Measurements from ENCODE around the gene ERBB4. TPM values are rescaled to one million over a fixed set of nuclear protein-coding genes. Genes with fewer than 3 reads are reported as not detected.

Gene ERBB4
- total RNA-seq, 1 donor from 2014 or later = 10.2 TPM

DNA sequence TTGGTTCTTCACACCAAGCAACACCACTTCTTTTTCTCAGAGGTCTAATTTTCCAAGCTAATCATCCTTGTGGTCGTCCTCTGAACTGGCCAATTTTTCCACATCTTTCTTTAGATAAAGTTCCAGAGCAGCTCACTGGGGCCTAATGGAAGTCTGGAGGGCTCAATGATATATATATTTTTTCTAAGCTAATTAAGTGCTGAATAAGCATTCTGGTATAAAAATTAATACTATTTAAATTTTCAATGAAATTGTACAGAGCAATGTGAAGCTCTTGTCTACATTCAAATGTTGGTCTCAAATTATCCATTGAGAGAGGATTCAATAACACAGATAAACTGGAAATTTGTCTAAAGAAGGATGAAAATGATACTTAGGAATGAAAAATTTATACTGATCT lies 866.6 kb downstream of the ERBB4 start:
- DNase-seq (ENCODE audit: low read depth, low spot score) = no peak
- TF ChIP-seq, protein P1, sequence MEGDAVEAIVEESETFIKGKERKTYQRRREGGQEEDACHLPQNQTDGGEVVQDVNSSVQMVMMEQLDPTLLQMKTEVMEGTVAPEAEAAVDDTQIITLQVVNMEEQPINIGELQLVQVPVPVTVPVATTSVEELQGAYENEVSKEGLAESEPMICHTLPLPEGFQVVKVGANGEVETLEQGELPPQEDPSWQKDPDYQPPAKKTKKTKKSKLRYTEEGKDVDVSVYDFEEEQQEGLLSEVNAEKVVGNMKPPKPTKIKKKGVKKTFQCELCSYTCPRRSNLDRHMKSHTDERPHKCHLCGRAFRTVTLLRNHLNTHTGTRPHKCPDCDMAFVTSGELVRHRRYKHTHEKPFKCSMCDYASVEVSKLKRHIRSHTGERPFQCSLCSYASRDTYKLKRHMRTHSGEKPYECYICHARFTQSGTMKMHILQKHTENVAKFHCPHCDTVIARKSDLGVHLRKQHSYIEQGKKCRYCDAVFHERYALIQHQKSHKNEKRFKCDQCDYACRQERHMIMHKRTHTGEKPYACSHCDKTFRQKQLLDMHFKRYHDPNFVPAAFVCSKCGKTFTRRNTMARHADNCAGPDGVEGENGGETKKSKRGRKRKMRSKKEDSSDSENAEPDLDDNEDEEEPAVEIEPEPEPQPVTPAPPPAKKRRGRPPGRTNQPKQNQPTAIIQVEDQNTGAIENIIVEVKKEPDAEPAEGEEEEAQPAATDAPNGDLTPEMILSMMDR (conservative IDR thresholded peaks at IDR 0.05) = no peak
- no peak overlapping the region for H3K4me3 Mint-ChIP-seq
- H3K27ac Mint-ChIP-seq (ENCODE audit: unreplicated experiment) = no peak overlapping the region
- H3K27me3 Mint-ChIP-seq (ENCODE audit: low read depth) = no peaks in the 10 kb centered on the region
- peaks cover 2% of the 10 kb centered on the region for H3K9me3 Mint-ChIP-seq
- peaks cover 4% of the 10 kb centered on the region for H3K4me1 Mint-ChIP-seq
- peaks cover 4% of the 10 kb centered on the region for H3K36me3 Mint-ChIP-seq (ENCODE audit: low read depth)

DNA sequence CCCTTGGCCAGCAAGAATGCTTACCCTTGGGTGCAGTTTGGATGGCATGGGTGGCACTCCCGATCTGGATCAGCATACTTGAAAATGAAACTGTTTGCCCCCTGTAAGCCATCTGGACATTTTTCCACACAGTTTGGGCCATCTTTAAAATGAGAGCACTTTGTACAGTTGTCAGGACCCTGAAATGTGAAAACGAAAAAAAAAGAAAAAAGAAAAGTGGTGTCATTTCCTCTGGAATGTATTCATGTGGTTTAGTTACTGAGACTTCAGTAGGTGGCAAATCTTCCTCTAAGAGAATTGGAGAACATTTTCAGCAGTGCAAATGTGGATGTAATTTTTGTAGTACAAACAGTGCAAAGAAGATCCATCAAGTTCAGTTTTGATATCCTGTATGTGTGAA lies 873.3 kb downstream of the ERBB4 start:
- no peaks in the 10 kb centered on the region for H3K27me3 Mint-ChIP-seq (ENCODE audit: low read depth)
- H3K4me1 Mint-ChIP-seq = peaks cover 10% of the 10 kb centered on the region
- peaks cover 2% of the 10 kb centered on the region for H3K9me3 Mint-ChIP-seq
- TF ChIP-seq, protein P1 (conservative IDR thresholded peaks at IDR 0.05) = no peak
- no peak overlapping the region for H3K4me3 Mint-ChIP-seq
- H3K27ac Mint-ChIP-seq (ENCODE audit: unreplicated experiment) = no peak overlapping the region
- H3K36me3 Mint-ChIP-seq (ENCODE audit: low read depth) = peaks cover 10% of the 10 kb centered on the region
- DNase-seq (ENCODE audit: low read depth, low spot score) = no peak

DNA sequence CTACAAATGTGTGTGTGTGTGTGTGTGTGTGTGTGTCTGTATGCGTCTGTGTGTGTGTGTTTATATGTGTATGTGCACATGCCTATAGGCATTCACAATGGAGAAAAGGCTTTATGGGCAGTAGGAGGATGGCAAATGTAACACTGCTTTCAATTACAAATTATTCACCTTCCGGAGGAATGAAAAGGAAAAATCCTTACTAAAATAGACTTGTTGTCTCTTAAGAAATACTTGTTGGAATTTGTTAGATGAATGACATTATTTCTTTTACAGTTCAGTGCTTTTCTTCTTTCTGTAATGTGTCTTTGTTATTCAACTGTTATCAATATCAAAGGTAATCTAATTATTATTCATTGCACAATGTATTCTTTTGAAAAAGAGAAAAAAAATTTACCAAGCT lies 874.3 kb downstream of the ERBB4 start:
- TF ChIP-seq, protein P1 (conservative IDR thresholded peaks at IDR 0.05) = no peak
- Mint-ChIP-seq H3K4me1 (peaks cover 10% of the 10 kb centered on the region), H3K36me3 (ENCODE audit: low read depth) (peaks cover 10% of the 10 kb centered on the region), H3K27ac (ENCODE audit: unreplicated experiment) (no peak overlapping the region), H3K9me3 (peaks cover 6% of the 10 kb centered on the region), H3K27me3 (ENCODE audit: low read depth) (no peaks in the 10 kb centered on the region), H3K4me3 (no peak overlapping the region)
- DNase-seq (ENCODE audit: low read depth, low spot score) = no peak

DNA sequence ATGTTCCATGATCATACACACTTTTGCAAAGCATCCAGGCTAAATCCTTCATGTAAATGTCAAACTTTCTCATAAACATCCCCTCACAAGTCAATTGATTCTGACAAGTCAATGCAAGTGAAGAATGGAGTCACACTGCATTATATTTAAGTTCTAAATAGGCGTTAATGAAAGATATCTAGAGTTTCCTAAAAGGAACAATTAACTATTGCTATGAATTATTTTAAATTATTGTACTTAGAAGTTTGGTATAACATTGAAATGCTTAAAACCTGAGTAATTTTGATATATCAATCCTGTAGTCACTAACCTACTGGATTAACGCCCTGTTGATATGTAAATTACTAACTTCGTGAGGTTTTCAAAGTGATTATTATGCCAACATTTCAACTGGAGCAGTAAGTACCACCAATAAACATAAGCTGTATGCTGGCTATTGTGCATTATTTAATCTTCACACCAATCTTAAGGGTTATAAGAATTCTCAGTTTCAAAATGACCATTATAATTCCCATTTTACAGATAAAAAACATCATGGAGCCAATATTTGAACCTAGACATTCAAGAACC lies 884.3 kb downstream of the ERBB4 start:
- H3K4me3 Mint-ChIP-seq = no peak overlapping the region
- no peaks in the 10 kb centered on the region for H3K27me3 Mint-ChIP-seq (ENCODE audit: low read depth)
- no peak for DNase-seq (ENCODE audit: low read depth, low spot score)
- H3K27ac Mint-ChIP-seq (ENCODE audit: unreplicated experiment) = no peak overlapping the region
- peaks cover 5% of the 10 kb centered on the region for H3K36me3 Mint-ChIP-seq (ENCODE audit: low read depth)
- TF ChIP-seq, protein P1 (conservative IDR thresholded peaks at IDR 0.05) = no peak
- peaks cover 7% of the 10 kb centered on the region for H3K9me3 Mint-ChIP-seq
- peaks cover 22% of the 10 kb centered on the region for H3K4me1 Mint-ChIP-seq

DNA sequence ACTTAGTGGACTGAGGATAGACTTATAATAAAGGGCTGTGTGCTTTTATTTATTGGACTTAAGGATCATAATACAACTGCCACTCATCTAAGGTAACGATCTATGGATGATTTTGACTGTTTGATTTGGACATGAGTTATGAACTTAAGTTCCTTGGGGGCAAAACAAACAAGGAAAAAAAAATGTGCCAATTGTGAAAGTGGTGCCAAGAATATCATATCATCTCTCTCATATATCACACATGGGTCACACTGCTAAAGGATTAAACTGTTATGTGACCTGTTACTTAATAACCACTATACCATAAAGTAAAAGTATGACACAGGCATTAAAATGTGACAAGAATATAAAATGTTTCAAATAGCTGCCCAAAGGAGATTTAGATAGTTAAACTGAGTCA lies 886.3 kb downstream of the ERBB4 start:
- Mint-ChIP-seq H3K4me1 (peaks cover 33% of the 10 kb centered on the region), H3K4me3 (no peak overlapping the region), H3K9me3 (peaks cover 9% of the 10 kb centered on the region), H3K36me3 (ENCODE audit: low read depth) (peaks cover 5% of the 10 kb centered on the region), H3K27ac (ENCODE audit: unreplicated experiment) (no peak overlapping the region), H3K27me3 (ENCODE audit: low read depth) (no peaks in the 10 kb centered on the region)
- no peak for DNase-seq (ENCODE audit: low read depth, low spot score)
- TF ChIP-seq, protein P1 (conservative IDR thresholded peaks at IDR 0.05) = no peak
